ENCODE results near the gene FSTL3.

GRCh38 chr19:677601-678436 lies 1.6 kb downstream of the FSTL3 start:
- TF ChIP-seq CTCF (IDR thresholded peaks at IDR 0.05 in 4 of 5, conservative IDR thresholded peaks at IDR 0.05 in 1 of 5) = no peak
- TF ChIP-seq POLR2A (IDR thresholded peaks at IDR 0.05) = no peak
